Measurements from ENCODE around the gene LRRC17. TPM values are rescaled to one million over a fixed set of nuclear protein-coding genes. Genes with fewer than 3 reads are reported as not detected.

LRRC17 gene
- total and polyA plus RNA-seq, 2 of the 4 experiments (the other 2 are of a cell fraction): 250 to 280 TPM

DNA sequence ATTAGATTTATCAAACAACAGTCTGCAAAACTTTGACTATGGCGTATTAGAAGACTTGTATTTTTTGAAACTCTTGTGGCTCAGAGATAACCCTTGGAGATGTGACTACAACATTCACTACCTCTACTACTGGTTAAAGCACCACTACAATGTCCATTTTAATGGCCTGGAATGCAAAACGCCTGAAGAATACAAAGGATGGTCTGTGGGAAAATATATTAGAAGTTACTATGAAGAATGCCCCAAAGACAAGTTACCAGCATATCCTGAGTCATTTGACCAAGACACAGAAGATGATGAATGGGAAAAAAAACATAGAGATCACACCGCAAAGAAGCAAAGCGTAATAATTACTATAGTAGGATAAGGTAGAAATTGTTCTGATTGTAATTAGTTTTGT is 31.4 kb downstream of the LRRC17 start:
- Histone ChIP-seq H2AK5ac (ENCODE audit: low read depth, low read length) (no peak overlapping the region), H2BK120ac (ENCODE audit: low read depth, low read length) (no peak overlapping the region), H2AFZ (replicated peaks; ENCODE audit: low read length, poor library complexity) (no peak overlapping the region), H4K91ac (ENCODE audit: insufficient read depth, low read depth, low read length) (no peak overlapping the region), H4K20me1 (ENCODE audit: insufficient read depth, low read length) (no peaks in the 10 kb centered on the region), H3K18ac (ENCODE audit: low read depth, low read length) (no peak overlapping the region), H3K4me2 (ENCODE audit: low read depth, low read length) (no peak overlapping the region), H3K9me3 (ENCODE audit: control insufficient read depth, insufficient read depth, low read length) (no peaks in the 10 kb centered on the region), H3K36me3 (ENCODE audit: control insufficient read depth, insufficient read depth, low read length) (peaks cover 16% of the 10 kb centered on the region), H3K27me3 (ENCODE audit: control insufficient read depth, insufficient read depth, low read length) (no peaks in the 10 kb centered on the region), H3K4me3 (ENCODE audit: insufficient read depth, low read depth, low read length) (no peak overlapping the region), H2AK9ac (replicated peaks; ENCODE audit: low read depth, low read length, poor library complexity) (no peak overlapping the region), H3K27ac (ENCODE audit: insufficient read depth, low read length) (no peak overlapping the region), H3K79me1 (ENCODE audit: low read depth in 1 of 2, low read length in 2 of 2) (peaks cover 4 to 6% of the 10 kb centered on the region in 2 experiments; a peak in 1 of 4 replicates), H3K9me1 (ENCODE audit: insufficient read depth, low read length) (no peaks in the 10 kb centered on the region), H3K4me1 (ENCODE audit: control insufficient read depth, insufficient read depth, low read length) (no peaks in the 10 kb centered on the region), H2BK5ac (ENCODE audit: low read depth, low read length, poor library complexity, severe bottlenecking) (no peak overlapping the region), H3K23ac (ENCODE audit: low read depth, low read length) (no peak overlapping the region), H3K14ac (replicated peaks; ENCODE audit: low read depth, low read length) (no peak overlapping the region), H4K5ac (ENCODE audit: low read depth, low read length) (no peak overlapping the region), H3K56ac (ENCODE audit: extremely low read depth, insufficient read depth, low read length) (no peak overlapping the region), H3K9ac (ENCODE audit: low read depth, low read length) (no peak overlapping the region), H4K8ac (ENCODE audit: low read depth in 2 of 2, low read length in 2 of 2) (no peak overlapping the region), H2BK20ac (ENCODE audit: low read depth, low read length) (no peak overlapping the region), H3K4ac (ENCODE audit: low read depth, low read length) (no peak overlapping the region), H2BK15ac (ENCODE audit: low read depth, low read length) (no peak overlapping the region)
- CTCF ChIA-PET: no interaction called here
- DNase-seq (no peak), ATAC-seq (ENCODE audit: low read depth) (no peak)
- dilution Hi-C loops (cut with HindIII; ENCODE audit: low sequenced_read_pairs, unreplicated experiment): no loop called here
- in situ Hi-C loops (cut with MboI; ENCODE audit: low sequenced_read_pairs): no loop called here
- intact Hi-C loops (cut with micrococcal nuclease): no loop called here
- WGBS, 2 experiments (ENCODE audit: extremely low coverage in 2 of 2, insufficient read length in 1 of 2): no CpG with 5 or more reads among the region's 4 CpGs
- POLR2A ChIA-PET (ENCODE audit: unreplicated experiment): no interaction called here
- TF ChIP-seq CHD1 (IDR thresholded peaks at IDR 0.05; ENCODE audit: low read depth, low read length) (no peak), POLR2A (IDR thresholded peaks at IDR 0.05; ENCODE audit: low read depth, low read length) (no peak), BHLHE40 (IDR thresholded peaks at IDR 0.05; ENCODE audit: low read depth, low read length) (no peak), RAD21 (IDR thresholded peaks at IDR 0.05; ENCODE audit: low read length) (no peak), MXI1 (IDR thresholded peaks at IDR 0.05; ENCODE audit: borderline replicate concordance, low read depth, low read length) (no peak), SMC3 (IDR thresholded peaks at IDR 0.05; ENCODE audit: low read depth, low read length) (no peak), RCOR1 (IDR thresholded peaks at IDR 0.05; ENCODE audit: insufficient replicate concordance, low read length) (no peak), CTCF (conservative IDR thresholded peaks at IDR 0.05; ENCODE audit: low read depth, low read length) (no peak), CEBPB (IDR thresholded peaks at IDR 0.05; ENCODE audit: low read depth, low read length) (no peak)
- TF ChIP-seq, protein P1, sequence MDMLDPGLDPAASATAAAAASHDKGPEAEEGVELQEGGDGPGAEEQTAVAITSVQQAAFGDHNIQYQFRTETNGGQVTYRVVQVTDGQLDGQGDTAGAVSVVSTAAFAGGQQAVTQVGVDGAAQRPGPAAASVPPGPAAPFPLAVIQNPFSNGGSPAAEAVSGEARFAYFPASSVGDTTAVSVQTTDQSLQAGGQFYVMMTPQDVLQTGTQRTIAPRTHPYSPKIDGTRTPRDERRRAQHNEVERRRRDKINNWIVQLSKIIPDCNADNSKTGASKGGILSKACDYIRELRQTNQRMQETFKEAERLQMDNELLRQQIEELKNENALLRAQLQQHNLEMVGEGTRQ (IDR thresholded peaks at IDR 0.05; ENCODE audit: low read depth, low read length): no peak
- BruUV-seq (replicated peaks): TSS peak; percentile 90

All from IMR-90 (cell line).